ENCODE data around the gene LIN7B. TPM values are rescaled to one million over a fixed set of nuclear protein-coding genes. Genes with fewer than 3 reads are reported as not detected.
A peak's percentile ranks its signal among the peaks of the same experiment; 100 is the strongest.
"Not testable (repeated sequence)": the region's sequence is repeated elsewhere in the genome, so short reads cannot be mapped to it uniquely, and the experiment has no call there.

LIN7B gene
- total RNA-seq, 1 experiment from 2014 or later, result 11.8 TPM

GRCh38 chr19:49126575-49126974, 12.4 kb downstream of the LIN7B start:
- no peak for TF ChIP-seq CTCF (IDR thresholded peaks at IDR 0.05; ENCODE audit: insufficient read depth in 1 of 2, low read depth in 1 of 2, low read length in 1 of 2, severe bottlenecking in 1 of 2, unreplicated experiment in 1 of 2)
- H3K4me3 ChIP-seq (ENCODE audit: low read depth, low read length), result no peak overlapping the region
- no TSS peak for BruUV-seq (replicated peaks)
- Mint-ChIP-seq H3K4me1 (ENCODE audit: low read depth, unreplicated experiment) (peaks cover 26% of the 10 kb centered on the region), H3K4me3 (ENCODE audit: unreplicated experiment) (no peak overlapping the region), H3K9me3 (ENCODE audit: unreplicated experiment) (peaks cover 7% of the 10 kb centered on the region), H3K36me3 (ENCODE audit: insufficient read depth, unreplicated experiment) (peaks cover 26% of the 10 kb centered on the region), H3K27ac (ENCODE audit: unreplicated experiment) (no peak overlapping the region), H3K27me3 (ENCODE audit: insufficient read depth, unreplicated experiment) (no peaks in the 10 kb centered on the region)
- intact Hi-C loops (cut with micrococcal nuclease; ENCODE audit: unreplicated experiment), result no loop called here
- no peaks in the 10 kb centered on the region for H3K9me3 ChIP-seq
- H3K4me1 ChIP-seq, result peaks cover 17% of the 10 kb centered on the region; the same call in 1 of the 2 replicates
- H3K36me3 ChIP-seq (ENCODE audit: control insufficient read depth, insufficient read depth, low read length), result peaks cover 2% of the 10 kb centered on the region; the same call in 1 of the 2 replicates
- H3K27me3 ChIP-seq (replicated peaks; ENCODE audit: control insufficient read depth, insufficient read depth, low read length), result no peaks in the 10 kb centered on the region
- ChIA-PET POLR2A (no interaction called here), CTCF (interaction anchor here (0.6 to 2.2 kb wide), 4 partner anchors 12 to 76 kb away, joined by 3 to 34 read pairs (median 9); partner anchors contain the start of gene LIN7B)
- DNase-seq, result no peak

DNA sequence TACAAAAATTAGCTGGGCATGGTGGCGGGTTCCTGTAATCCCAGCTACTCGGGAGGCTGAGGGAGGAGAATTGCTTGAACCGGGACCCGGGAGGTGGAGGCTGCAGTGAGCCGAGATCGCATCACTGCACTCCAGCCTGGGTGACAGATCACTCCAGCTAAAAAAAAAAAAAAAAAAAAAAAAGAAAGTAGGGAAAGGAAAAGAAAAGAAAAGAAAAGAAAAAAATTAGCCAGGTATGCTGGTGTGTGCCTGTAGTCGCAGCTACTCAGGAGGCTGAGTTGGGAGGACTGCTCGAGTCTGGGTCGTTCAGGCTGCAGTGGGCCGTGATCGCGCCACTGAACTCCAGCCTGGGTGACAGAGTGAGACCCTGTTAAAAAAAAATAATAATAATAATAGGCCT, 13.1 kb downstream of the LIN7B start:
- ChIA-PET POLR2A (interaction anchor here (0.5 to 1.0 kb wide), 12 partner anchors 13 to 635 kb away, joined by 3 to 14 read pairs (median 4); partner anchors contain the start of genes ALDH16A1, BAX, GYS1 and LIN7B), CTCF (interaction anchor here (0.5 to 2.2 kb wide), 24 partner anchors 8 to 1359 kb away, joined by 3 to 51 read pairs (median 6); partner anchors contain the start of genes ALDH16A1, GYS1, LIN7B and PPFIA3)
- H3K27me3 Mint-ChIP-seq (ENCODE audit: insufficient read depth, unreplicated experiment); H3K36me3 ChIP-seq (ENCODE audit: control insufficient read depth, insufficient read depth, low read length); H3K27me3 ChIP-seq (replicated peaks; ENCODE audit: control insufficient read depth, insufficient read depth, low read length); H3K9me3 ChIP-seq; H3K9me3 Mint-ChIP-seq (ENCODE audit: unreplicated experiment); DNase-seq; intact Hi-C loops (cut with micrococcal nuclease; ENCODE audit: unreplicated experiment); BruUV-seq (replicated peaks): not testable (repeated sequence)
- peaks cover 17% of the 10 kb centered on the region; the same call in 1 of the 2 replicates for H3K4me1 ChIP-seq
- peak overlapping the region; percentile 85 for H3K4me3 Mint-ChIP-seq (ENCODE audit: unreplicated experiment)
- H3K4me1 Mint-ChIP-seq (ENCODE audit: low read depth, unreplicated experiment), result peaks cover 26% of the 10 kb centered on the region
- peak overlapping the region; percentile 80 for H3K27ac Mint-ChIP-seq (ENCODE audit: unreplicated experiment)
- peak overlapping the region; percentile 32 for H3K4me3 ChIP-seq (ENCODE audit: low read depth, low read length)
- H3K36me3 Mint-ChIP-seq (ENCODE audit: insufficient read depth, unreplicated experiment), result peaks cover 26% of the 10 kb centered on the region

DNA sequence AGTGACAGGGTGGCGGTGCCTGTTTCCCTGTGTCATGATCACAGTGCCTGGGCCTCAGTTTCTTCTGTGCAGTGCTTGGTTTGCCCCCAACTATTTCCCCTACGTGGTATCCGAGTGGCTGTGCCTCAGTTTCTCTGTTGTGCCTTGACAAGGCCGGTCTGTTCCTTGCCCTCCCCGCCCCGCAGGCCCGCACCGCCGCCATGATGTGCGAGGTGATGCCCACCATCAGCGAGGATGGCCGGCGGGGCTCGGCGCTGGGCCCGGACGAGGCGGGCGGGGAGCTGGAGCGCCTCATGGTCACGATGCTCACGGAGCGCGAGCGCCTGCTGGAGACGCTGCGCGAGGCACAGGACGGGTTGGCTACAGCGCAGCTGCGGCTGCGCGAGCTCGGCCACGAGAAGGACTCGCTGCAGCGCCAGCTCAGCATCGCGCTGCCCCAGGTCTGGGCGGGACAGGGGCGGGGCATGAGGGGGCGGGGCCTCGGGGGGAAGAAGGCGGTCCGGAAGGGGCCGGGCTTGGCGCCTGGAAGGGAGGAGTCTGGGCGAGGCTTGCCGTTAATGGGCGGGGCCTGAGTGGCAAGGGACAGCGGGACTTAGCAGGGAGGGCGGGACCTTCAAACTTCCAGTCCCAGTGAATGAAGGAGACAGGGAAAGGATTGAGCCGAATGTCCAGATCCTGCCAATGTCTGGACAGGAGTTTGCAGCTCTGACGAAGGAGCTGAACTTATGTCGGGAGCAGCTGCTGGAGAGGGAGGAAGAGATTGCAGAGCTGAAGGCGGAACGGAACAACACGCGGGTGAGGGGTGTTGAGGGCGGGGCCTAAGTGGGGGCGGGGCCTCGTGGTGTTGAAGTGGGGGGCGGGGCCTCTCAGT, 13.7 kb downstream of the LIN7B start:
- POLR2A ChIA-PET, result interaction anchor here (0.5 to 1.1 kb wide), 14 partner anchors 14 to 635 kb away, joined by 3 to 14 read pairs (median 4); partner anchors contain the start of genes ALDH16A1, BAX, GYS1 and LIN7B
- intact Hi-C loops (cut with micrococcal nuclease; ENCODE audit: unreplicated experiment), result loop anchor here (1.0 kb wide), 2 partner anchors 9 to 21 kb away; partner anchors contain the start of genes C19orf73 and PPFIA3
- H3K27me3 Mint-ChIP-seq (ENCODE audit: insufficient read depth, unreplicated experiment), result no peaks in the 10 kb centered on the region
- H3K4me3 Mint-ChIP-seq (ENCODE audit: unreplicated experiment), result peak overlapping the region; percentile 85
- Histone ChIP-seq H3K27me3 (replicated peaks; ENCODE audit: control insufficient read depth, insufficient read depth, low read length) (no peaks in the 10 kb centered on the region), H3K4me1 (peaks cover 17% of the 10 kb centered on the region; the same call in 1 of the 2 replicates), H3K9me3 (no peaks in the 10 kb centered on the region), H3K36me3 (ENCODE audit: control insufficient read depth, insufficient read depth, low read length) (peaks cover 2% of the 10 kb centered on the region; the same call in 1 of the 2 replicates), H3K4me3 (ENCODE audit: low read depth, low read length) (peak overlapping the region; percentile 46)
- peak; percentile 98 for DNase-seq
- TSS peak; percentile 77 for BruUV-seq (replicated peaks)
- H3K36me3 Mint-ChIP-seq (ENCODE audit: insufficient read depth, unreplicated experiment), result peaks cover 26% of the 10 kb centered on the region
- peaks cover 7% of the 10 kb centered on the region for H3K9me3 Mint-ChIP-seq (ENCODE audit: unreplicated experiment)
- H3K4me1 Mint-ChIP-seq (ENCODE audit: low read depth, unreplicated experiment), result peaks cover 26% of the 10 kb centered on the region
- peak in 1 of 2 experiments; percentile 16 for TF ChIP-seq CTCF (IDR thresholded peaks at IDR 0.05; ENCODE audit: insufficient read depth in 1 of 2, low read depth in 1 of 2, low read length in 1 of 2, severe bottlenecking in 1 of 2, unreplicated experiment in 1 of 2)
- H3K27ac Mint-ChIP-seq (ENCODE audit: unreplicated experiment), result peak overlapping the region; percentile 80
- CTCF ChIA-PET, result interaction anchor here (0.5 to 2.2 kb wide), 26 partner anchors 8 to 1359 kb away, joined by 3 to 51 read pairs (median 5); partner anchors contain the start of genes ALDH16A1, GYS1, LIN7B and PPFIA3
